Glomerular visceral epithelial cell (primary cell): Measurements from ENCODE around the gene CA7.

ENCODE experiments used
- DNase-seq: peaks from one replicate; pipeline ENCODE4 v3.0.0-alpha.2; 2016; ENCODE audit errors: extremely low spot score

Gene CA7

GRCh38 chr16:66844342-66845079 is at the start of gene CA7:
TSS of gene CA7 (plus strand) at chr16:66844414. CDS start at chr16:66844488, 74 bp downstream.
- no peak for DNase-seq

GRCh38 chr16:66798161-66798560 is 46.1 kb upstream of the CA7 start:
- no peak for DNase-seq

DNA sequence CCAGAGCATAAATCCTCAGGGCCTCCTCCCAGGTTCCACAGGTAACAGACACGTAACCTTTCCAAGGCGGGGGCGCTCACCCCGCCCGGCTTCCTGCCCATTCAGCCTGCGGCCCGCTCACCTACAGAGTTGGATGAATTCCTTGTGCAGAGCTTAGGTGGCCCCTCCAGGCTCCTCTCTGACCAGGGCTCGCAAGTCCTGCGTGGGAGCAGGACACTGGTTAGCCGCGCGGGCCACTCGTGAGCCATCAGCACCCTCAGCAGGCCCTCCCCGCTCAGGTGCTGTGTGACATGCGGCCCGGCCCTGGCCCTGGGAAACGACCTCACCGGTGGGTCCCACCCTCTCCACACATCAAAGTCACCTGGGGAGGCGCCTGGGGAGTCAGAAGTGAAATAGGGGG is 43.4 kb upstream of the CA7 start:
- no peak for DNase-seq

DNA sequence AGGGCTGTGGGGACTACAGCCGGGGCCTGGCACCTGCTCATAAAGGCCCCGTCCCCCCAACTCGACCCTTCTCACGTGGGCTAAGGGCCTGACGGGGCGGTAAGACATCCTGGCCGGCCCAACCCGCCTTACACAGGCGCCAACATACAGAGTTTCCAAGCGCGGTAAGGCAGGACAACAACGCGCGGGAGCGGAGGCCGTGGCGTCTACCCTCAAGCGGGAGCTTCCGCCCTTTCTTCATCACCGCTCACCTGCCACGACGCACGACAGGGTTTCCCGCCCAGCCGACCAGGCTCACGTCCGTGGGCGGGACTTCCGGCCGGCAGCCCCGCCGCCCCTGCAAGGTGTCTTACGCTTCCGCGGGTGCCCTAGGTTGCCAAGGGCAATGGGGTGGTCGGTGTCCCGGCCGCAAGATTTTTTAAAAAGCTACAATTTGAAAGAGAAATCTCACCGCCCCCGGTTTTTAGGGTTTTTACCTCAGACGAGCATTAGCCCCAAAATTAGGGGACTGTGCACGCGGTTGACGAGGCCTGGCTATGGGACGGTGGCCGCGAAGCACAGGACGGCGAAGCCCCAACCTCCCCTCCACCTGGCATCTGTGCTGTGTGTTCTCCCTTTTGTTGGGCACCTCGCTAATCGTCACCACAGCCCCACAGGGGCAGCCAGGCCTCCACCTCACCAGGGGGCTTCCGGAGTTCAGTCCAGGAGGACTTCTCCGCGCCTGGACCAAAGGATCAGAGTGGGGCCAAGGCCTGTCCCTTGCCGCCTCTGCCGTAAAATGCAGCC is 42.7 kb upstream of the CA7 start, which contains the start of gene TERB1:
TERB1 (minus strand) TSS at position 265 of the 786 bp plus-strand sequence. CDS start 4,786 bp downstream, outside the sequence.
- DNase-seq, result no peak

DNA sequence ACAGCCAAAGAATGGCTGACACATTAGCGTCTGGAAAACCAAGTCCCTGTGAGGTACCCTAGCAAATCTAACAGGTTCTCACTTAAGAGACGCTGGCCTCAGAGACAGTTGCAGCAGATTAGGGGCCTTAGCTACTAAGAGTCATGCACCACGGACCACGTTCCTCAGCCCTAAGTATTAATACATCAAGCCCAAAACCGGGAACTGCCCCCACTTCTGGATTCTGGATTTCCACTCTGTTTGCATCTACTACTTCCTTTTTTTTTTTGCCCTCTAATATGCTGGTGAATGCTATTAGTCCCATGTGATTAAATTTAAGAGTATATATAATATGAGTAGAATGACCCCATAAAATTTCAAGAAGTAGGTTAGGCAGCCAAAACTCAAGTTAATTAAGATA is 42.1 kb upstream of the CA7 start:
- no peak for DNase-seq

DNA sequence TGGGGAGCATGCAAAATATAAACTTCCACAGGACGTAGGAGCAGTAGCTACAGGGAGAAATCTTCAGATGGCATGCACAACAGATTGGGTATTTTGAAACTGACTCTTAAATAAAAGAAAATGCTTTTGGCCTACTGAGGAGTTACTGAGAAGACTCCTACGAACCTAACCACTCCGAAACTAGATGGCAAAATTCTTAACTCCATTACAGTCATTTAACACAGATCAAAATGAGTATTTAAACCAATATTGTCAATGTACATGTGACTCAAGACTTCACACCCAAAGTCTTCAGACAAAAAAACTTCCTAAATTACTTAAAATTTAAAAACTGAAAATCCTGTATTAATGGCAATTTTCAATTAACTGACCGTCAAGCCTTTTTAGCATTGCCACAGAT is 34.4 kb upstream of the CA7 start:
- DNase-seq, result no peak

GRCh38 chr16:66810391-66810790 is 33.8 kb upstream of the CA7 start:
- DNase-seq, result no peak

DNA sequence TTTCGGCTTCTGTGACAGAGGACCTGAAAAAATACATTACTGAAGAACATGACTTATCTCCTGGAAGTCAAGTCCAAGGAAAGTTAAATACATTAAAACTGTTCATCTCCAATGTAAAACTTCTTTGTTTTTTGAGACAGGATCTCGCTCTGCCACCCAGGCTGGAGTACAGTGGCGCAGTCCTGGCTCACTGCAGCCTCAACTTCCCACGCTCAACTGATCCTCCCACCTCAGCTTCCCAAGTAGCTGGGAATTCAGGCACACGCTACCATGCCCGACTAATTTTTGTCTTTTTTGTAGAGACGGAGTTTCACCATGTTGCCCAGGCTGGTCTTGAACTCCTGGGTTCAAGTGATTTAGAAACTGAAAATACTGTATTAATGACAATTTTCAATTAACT is 33.2 kb upstream of the CA7 start:
- DNase-seq, result no peak

DNA sequence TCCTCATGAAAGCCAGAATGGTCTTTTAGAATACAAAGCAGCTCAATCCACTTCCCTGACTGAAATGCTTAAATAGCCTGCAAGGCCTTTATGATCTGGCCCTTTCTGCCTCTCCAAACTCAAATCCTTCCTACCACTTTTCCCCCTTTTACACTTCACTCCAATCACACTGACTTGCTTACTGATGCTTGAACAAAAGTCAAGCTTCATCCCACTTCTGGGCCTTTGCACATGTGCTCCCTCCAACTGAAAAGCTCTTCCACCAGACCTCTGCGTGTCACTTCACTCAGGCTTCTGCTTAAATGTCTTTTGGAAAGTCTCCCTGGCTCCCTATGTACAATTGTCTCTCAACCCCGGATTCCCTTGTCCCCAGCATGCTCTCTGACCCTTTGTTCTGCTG is 29.5 kb upstream of the CA7 start:
- DNase-seq, result no peak

- no peak for DNase-seq
These were observed 20.2 kb upstream of the CA7 start for GRCh38 chr16:66824006-66824405.

DNA sequence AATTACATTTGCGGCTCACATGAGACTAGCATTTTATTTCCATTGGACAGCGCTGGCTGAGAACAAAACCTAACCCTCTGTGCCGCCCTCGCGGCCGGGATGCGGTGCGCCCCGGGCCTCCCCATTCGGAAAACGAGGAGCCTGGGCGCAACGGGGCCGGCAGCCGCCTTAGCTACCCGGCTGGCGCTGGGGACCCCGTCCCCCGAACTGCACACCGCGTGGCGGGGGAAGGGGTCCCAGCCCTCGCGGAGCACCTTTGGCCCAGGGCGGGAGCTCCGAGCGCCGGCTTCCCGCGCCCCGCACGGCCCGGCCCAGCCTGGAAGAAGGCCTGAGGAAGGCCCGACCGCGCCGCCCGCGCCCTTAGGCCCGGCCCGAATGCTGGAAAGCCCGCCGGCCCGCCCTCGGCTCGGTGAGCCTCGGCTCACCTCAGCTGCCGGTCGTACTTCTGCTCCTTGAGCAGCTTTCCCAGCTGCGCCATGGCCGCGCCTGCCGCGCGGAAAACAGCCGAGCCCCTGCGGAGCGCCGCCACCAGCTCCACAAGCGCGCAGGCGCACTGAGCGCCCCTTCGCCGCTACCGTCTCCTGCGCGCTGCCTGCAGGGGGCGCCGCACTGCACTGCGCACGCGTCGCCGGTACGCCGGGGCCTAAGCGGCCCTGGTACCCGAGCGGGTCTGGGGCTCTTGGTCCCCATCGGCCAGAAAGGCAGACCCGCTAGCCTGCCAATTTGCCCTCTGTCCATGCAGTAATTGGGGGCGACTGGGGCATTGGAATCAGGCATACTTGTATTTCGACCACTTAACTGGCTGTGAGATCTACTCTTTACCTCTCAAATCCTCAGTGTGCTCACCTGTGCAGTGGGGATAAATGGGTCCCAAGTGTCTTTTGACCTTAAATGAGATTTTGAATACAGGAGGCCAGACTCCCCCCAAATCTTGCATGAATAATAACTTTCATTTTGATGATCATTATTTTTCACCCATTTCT is 13.5 kb upstream of the CA7 start, which contains the start of gene NAE1:
NAE1 (minus strand) TSS at position 555 of the 983 bp plus-strand sequence; CDS start at position 478, 77 bp downstream.
- peak; percentile 85 for DNase-seq

DNA sequence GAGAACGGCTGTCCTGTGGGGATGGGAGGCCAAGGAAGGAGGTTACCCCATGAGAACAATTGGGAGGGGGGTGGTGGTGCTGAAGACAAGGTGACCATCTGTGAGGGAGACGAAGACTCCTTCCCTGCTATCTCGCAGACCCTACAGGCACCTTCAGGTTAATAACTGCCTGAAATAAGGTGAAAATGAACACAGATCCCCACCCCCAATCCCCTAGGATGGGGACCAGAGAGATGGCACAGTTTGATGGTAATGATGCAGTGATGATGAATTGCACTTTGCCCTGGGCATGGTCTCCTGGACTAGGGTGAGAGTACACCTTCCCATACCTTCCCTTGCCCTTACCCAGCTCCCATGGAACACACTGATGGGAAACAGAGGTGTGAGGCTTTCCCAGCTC is 12.0 kb upstream of the CA7 start:
- no peak for DNase-seq

DNA sequence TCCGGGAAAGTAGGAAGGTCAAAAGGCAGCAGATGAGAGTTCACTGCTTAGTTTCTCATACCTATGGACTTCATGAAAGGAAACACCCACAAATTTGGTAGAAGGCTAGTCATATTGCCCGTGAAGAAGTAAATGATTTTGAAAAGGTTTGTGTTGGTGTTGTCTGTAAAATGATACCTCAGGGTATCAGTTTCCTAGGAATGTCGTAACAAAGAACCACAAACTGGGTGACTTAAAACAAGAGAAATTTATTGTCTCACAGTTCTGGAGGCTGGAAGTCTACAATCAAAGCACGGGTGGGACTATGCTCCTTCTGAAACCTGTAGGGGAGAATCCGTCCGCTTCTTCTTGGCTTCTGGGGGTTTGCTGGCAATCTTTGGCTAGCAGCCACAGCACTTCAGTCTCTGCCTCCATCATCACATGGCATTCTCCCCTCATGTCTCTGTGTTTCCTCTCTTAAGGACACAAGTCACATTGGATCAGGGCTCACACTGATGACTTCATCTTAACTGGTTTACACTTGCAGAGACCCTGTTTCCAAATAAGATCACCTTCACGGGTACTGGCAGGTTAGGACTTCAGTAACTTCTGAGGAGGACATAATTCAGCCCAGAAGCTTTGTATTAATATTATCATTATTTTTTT is 11.4 kb upstream of the CA7 start:
- no peak for DNase-seq

DNA sequence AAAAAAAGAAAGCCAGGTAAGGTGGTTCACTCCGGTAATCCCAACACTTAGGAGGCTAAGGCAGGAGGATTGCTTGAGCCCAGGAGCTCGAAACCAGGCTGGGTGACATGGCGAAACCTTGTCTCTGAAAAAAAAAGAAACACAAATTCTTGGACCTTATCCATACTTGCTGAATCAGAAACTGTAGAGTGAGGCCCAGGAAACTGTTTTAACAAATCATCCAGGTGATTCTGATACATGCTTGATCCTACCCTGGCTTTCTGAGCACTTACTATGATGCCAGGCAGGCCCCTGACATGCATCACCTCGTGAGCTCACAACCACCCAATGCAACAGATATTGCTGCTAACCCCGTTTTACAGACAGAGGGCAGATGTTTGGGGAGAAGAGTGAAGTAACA is 9.5 kb upstream of the CA7 start:
- DNase-seq, result no peak

GRCh38 chr16:66840883-66841282 is 3.3 kb upstream of the CA7 start:
- DNase-seq, result no peak

- DNase-seq, result no peak
These were observed 2.8 kb upstream of the CA7 start for GRCh38 chr16:66841366-66841765.

GRCh38 chr16:66842765-66843164 is 1.4 kb upstream of the CA7 start:
- no peak for DNase-seq

DNA sequence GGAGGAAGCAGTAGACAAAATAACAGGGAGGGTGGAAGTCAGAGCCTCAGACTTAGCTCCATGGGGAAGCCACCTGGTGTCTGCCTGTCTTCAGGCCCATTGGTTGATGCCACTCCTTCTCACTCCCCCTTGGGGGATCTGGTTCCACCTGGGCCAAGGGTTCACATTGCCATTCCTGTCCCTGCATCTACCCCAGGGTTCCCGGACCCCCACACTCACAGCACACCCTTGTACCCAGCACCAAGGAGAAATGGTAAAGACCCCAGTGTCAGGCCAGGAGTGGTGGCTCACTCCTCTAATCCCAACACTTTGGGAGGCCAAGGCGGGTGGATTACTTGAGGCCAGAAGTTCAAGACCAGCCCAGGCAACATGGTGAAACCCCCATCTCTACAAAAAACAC is 1.0 kb upstream of the CA7 start:
- no peak for DNase-seq

DNA sequence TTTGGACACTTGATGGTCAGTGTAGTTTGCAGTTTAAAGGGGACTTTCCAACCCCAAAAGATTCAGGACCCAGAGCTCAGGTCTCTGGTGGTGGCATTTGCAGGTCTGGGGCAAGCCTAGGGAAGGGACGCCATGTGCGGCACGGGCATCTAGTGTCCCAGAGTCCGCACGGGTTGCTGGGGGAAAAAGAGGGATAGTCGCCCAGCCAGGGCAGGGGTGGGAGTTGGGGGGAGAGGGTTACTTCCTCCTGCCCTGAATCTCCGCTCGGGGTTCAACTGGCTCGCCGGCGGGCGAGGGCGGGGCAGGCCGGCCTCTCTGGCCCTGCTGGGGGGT is 239 bp upstream of the CA7 start:
- no peak for DNase-seq

GRCh38 chr16:66845080-66845410 is 831 bp downstream of the CA7 start:
- no peak for DNase-seq

DNA sequence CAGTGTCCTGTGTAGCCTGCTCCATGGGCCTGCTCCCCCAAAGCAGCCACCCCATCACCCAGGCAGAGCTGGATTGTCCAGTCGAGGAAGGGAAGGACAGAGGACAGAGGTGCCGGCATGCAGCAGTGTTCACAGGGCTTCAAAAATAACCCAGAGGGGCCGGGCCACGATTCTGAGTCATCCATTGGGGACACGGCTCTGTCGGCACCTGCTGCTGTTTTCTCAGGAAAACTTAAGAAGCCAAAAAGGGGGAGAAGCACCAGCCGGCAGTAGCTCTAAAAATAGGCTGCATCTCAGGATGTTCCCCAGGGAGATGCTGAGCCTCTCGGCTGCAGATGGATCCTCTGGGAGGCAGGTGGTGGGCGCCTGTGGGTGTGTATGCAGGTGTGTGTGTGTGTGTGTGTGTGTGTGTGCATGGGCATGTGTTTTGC is 1.6 kb downstream of the CA7 start:
- DNase-seq, result no peak

DNA sequence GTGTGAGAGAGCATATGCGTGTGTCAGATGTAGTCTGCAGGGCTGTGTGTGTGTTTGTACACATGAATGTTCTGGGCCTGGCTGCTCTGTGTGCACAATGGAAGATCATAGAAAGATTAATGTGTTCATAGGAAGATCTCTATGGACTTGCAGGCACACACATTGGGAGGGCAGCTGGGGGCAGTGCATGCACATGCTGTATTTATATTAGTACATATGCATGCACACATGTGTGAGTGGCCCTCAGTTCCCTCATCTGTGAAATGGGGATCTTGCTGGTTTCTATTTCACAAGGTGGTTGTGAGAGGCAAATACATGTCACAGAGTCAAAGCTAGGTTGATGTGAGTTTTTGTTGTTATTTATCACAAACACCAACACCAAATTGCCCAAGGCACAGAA is 2.1 kb downstream of the CA7 start:
- DNase-seq, result no peak
